HepG2 (cell line): ENCODE data around the gene MAD2L2. TPM values are rescaled to one million over a fixed set of nuclear protein-coding genes. Genes with fewer than 3 reads are reported as not detected.

Experiments used
- ATAC-seq: fragments of 200-7000 bp; cut with Tn5 transposase; 3 replicates; pipeline ENCODE4 v1.9.1; 2020; ENCODE audit warnings: mild to moderate bottlenecking, moderate library complexity
- BruUV-seq: library from RNA; stranded (reverse); fragments of 400-500 nt; replicated peaks from 2 replicates; lab custom pipeline; 2021; lab: Mats Ljungman, UMichigan
- CTCF ChIA-PET: fragments of 300-600 bp; formaldehyde crosslinking; extraction: SDS; loops from one replicate; lab custom pipeline; 2021; ENCODE audit warnings: low total read pairs, inconsistent platforms, low intra/inter-chr PET ratio; lab: Yijun Ruan, JAX
- POLR2A ChIA-PET: fragments of 350-600 bp; sonication (Branson Sonifier 250); formaldehyde crosslinking; loops from one replicate; lab custom pipeline; 2020; ENCODE audit warnings: antibody characterized with exemption, inconsistent platforms; lab: Yijun Ruan, JAX
- DNase-seq: peaks from one replicate; pipeline ENCODE4 v3.0.0-alpha.2; 2015; ENCODE audit warnings: low spot score
- FAIRE-seq: peaks from 3 replicates; lab custom pipeline; 2011; peaks lifted over from hg19 to GRCh38; lab: Jason Lieb, UNC
- H2AFZ ChIP-seq: one replicate; pipeline ENCODE4 v1.6.1; 2011; ENCODE audit warnings: low read length, inconsistent platforms
- H3K27ac ChIP-seq: fragments of 300-600 bp; 3 replicates; pipeline ENCODE4 v1.8.0; 2011; ENCODE audit warnings: mixed run types, mild to moderate bottlenecking, mixed read lengths, low read length, inconsistent platforms; ENCODE audit not compliant: insufficient read depth; ENCODE audit errors: extremely low read length
- H3K27me3 ChIP-seq, 2 experiments: fragments of 200-600 bp in 1 of 2; 2 replicates in 1 of 2; 3 replicates in 1 of 2; pipeline versions ENCODE4 v1.6.0 to v1.8.0; 2011; ENCODE audit warnings: low read length in 2 of 2, mild to moderate bottlenecking in 2 of 2, moderate library complexity in 2 of 2, inconsistent platforms in 1 of 2; ENCODE audit not compliant: insufficient read depth in 2 of 2, control insufficient read depth in 1 of 2
- H3K36me3 ChIP-seq, 2 experiments: fragments of 200-600 bp in 1 of 2; replicated peaks in 1 of 2; 2 replicates in 1 of 2; 3 replicates in 1 of 2; pipeline versions ENCODE4 v1.5.1 to v1.8.0; 2011; ENCODE audit warnings: low read length in 2 of 2, inconsistent platforms in 1 of 2; ENCODE audit not compliant: insufficient read depth in 2 of 2, control insufficient read depth in 1 of 2
- H3K4me1 ChIP-seq: 2 replicates; pipeline ENCODE4 v1.5.1; 2012; ENCODE audit warnings: low read length, inconsistent platforms; ENCODE audit not compliant: insufficient read depth
- H3K4me2 ChIP-seq: 2 replicates; pipeline ENCODE4 v1.6.0; 2011; ENCODE audit warnings: low read depth, low read length, inconsistent platforms
- H3K4me3 ChIP-seq, 3 experiments: fragments of 200-600 bp in 1 of 3; sonication (generic), shearing (Covaris generic) in 1 of 3; replicated peaks in 1 of 3; 2 replicates each; pipeline ENCODE4 v1.5.1; 2011 to 2016; ENCODE audit warnings: low read length in 3 of 3, inconsistent platforms in 2 of 3, low read depth in 2 of 3, mild to moderate bottlenecking in 2 of 3, control low read depth in 1 of 3, mixed read lengths in 1 of 3; ENCODE audit not compliant: insufficient read depth in 1 of 3
- H3K79me2 ChIP-seq: one replicate; pipeline ENCODE4 v1.6.1; 2011; ENCODE audit warnings: low read length, inconsistent platforms; ENCODE audit not compliant: insufficient read depth
- H3K9ac ChIP-seq: 2 replicates; pipeline ENCODE4 v1.6.0; 2011; ENCODE audit warnings: mild to moderate bottlenecking, low read depth, low read length, inconsistent platforms; ENCODE audit not compliant: insufficient read depth
- H3K9me3 ChIP-seq: 2 replicates; pipeline ENCODE4 v1.5.1; 2012; ENCODE audit warnings: mild to moderate bottlenecking, low read length
- H4K20me1 ChIP-seq: 2 replicates; pipeline ENCODE4 v1.6.0; 2011; ENCODE audit warnings: inconsistent platforms, mild to moderate bottlenecking, low read length, moderate library complexity; ENCODE audit not compliant: insufficient read depth
- MAFG ChIP-seq: sonication (generic); formaldehyde crosslinking; IDR thresholded peaks from 2 replicates; pipeline ENCODE4 v1.5.1; 2020; ENCODE audit warnings: mild to moderate bottlenecking, missing genetic modification reagents
- NBN ChIP-seq: fragments of 450-650 bp; conservative IDR thresholded peaks from 2 replicates; pipeline ENCODE4 v1.6.1; 2017
- RFX1 ChIP-seq: fragments of 450-650 bp; IDR thresholded peaks from 2 replicates; pipeline ENCODE4 v1.6.1; 2017
- SRSF1 ChIP-seq: fragments of 200-400 bp; formaldehyde crosslinking; optimal IDR thresholded peaks from 2 replicates; pipeline ENCODE3; 2017; ENCODE audit warnings: mild to moderate bottlenecking, low read depth, low read length, moderate library complexity
- ZFP82 ChIP-seq: sonication (generic); formaldehyde crosslinking; IDR thresholded peaks from 2 replicates; pipeline ENCODE4 v1.5.1; 2020; ENCODE audit warnings: mild to moderate bottlenecking, missing genetic modification reagents, borderline replicate concordance
- ZNF296 ChIP-seq: sonication (generic); formaldehyde crosslinking; conservative IDR thresholded peaks from 2 replicates; pipeline ENCODE4 v1.5.0; 2020; ENCODE audit warnings: mild to moderate bottlenecking, missing genetic modification reagents
- ZNF790 ChIP-seq: sonication (generic); formaldehyde crosslinking; IDR thresholded peaks from 2 replicates; pipeline ENCODE4 v1.8.0; 2022; ENCODE audit warnings: missing genetic modification reagents, mild to moderate bottlenecking, borderline replicate concordance
- WGBS: methylation state at CpG from one replicate; pipeline ENCODE4 v1.1.6; 2017; ENCODE audit warnings: low lambda C conversion rate; 5-methylcytosine and 5-hydroxymethylcytosine counted together
- in situ Hi-C: cut with HindIII; loops from 2 replicates; pipeline ENCODE4 v1.10.0; 2017; ENCODE audit warnings: low pct_unique_long_range_greater_than_20kb; ENCODE audit not compliant: extremely low pct_ligation_motif_present
- intact Hi-C: fragments of 100-400 bp; cut with micrococcal nuclease; formaldehyde crosslinking; loops from one replicate; pipeline ENCODE4 v1.10.0; 2022; ENCODE audit not compliant: unreplicated experiment
- polyA plus RNA-seq, 8 experiments: library from polyadenylated mRNA; depleted of rRNA in 3 of 8; stranded (reverse) in 7 of 8; unstranded in 1 of 8; fragments of >200 nt; fragmentation: Illumina TruSeq in 4 of 8; extraction: Trizol in 4 of 8; gene quantifications; 2 replicates each; pipeline versions ENCODE4 v1.2.1 to v1.2.3, GENCODE V29; 2011 to 2016; ENCODE audit warnings: low read depth in 4 of 8, missing spikeins in 1 of 8, mixed read lengths in 1 of 8; ENCODE audit not compliant: insufficient read depth in 1 of 8
- total RNA-seq, 5 experiments: library from RNA; depleted of rRNA; stranded (reverse); fragments of >200 nt; fragmentation: Illumina TruSeq; extraction: Trizol; gene quantifications; 2 replicates each; pipeline ENCODE4 v1.2.3, GENCODE V29; 2016; ENCODE audit warnings: low read depth in 1 of 5
- TF ChIP-seq, protein P1 (sequence below): sonication (generic); formaldehyde crosslinking; IDR thresholded peaks from 2 replicates; pipeline ENCODE4 v1.5.0; 2020; ENCODE audit warnings: mild to moderate bottlenecking, missing genetic modification reagents, moderate library complexity
- TF ChIP-seq, protein P2 (sequence below): sonication (generic); formaldehyde crosslinking; IDR thresholded peaks from 2 replicates; pipeline ENCODE4 v1.9.0; 2021; ENCODE audit warnings: missing genetic modification reagents, mild to moderate bottlenecking, borderline replicate concordance
- TF ChIP-seq, protein P3 (sequence below): sonication (generic); formaldehyde crosslinking; IDR thresholded peaks from 2 replicates; pipeline ENCODE4 v1.4.0; 2020; ENCODE audit warnings: missing genetic modification reagents
- TF ChIP-seq, protein P4 (sequence below): sonication (generic); formaldehyde crosslinking; IDR thresholded peaks from 2 replicates; pipeline ENCODE4 v1.8.1; 2022; ENCODE audit warnings: mild to moderate bottlenecking, missing genetic modification reagents

The MAD2L2 gene
- total and polyA plus RNA-seq, 2 of the 13 experiments (the other 11 are each of a cell fraction or from before 2014, with no cell fraction given) = 51.8 to 53.8 TPM

DNA sequence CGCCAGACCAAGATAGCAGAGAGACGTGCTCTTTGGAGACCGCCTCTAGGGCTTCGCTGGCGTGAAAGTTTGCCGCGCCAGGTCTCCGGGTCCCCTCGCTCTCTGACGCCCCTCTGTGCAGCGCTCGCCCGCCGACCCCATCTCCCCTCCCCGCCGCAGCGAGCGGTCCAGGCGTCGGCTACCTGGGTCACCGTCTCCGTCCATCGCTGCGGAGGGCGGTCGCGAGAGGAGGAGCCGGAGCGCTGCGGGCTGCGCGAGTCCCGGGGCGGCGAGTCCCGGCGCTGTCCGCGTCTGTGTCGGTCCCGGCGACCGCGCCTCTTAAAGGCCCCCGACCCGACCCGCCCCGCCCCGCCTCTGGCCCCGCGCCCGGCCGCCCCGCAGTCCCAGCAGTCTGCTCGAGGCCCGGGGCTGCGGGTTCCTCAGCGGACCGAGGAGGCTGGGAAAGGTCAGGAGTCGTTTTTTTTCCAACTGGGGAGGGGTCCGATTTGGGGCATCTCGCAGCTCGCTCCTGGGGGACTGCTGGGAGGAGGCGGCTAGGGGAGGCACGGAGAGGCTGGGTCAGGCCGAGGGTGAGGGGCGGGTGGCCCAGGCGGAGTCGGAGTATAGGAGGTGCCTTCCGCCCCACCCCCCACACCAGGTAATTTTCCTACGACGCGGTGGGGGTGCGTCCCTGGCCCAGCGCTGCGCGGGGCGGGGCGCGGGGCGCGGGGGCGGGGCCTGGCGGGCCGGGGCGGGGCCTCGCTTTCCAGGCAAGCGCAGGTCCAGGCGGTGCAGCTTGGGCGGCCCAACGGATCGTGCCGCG lies 26.6 kb downstream of the MAD2L2 start, which contains the start of the genes FBXO2 and FBXO44 (continued):
- TF ChIP-seq, protein P1, sequence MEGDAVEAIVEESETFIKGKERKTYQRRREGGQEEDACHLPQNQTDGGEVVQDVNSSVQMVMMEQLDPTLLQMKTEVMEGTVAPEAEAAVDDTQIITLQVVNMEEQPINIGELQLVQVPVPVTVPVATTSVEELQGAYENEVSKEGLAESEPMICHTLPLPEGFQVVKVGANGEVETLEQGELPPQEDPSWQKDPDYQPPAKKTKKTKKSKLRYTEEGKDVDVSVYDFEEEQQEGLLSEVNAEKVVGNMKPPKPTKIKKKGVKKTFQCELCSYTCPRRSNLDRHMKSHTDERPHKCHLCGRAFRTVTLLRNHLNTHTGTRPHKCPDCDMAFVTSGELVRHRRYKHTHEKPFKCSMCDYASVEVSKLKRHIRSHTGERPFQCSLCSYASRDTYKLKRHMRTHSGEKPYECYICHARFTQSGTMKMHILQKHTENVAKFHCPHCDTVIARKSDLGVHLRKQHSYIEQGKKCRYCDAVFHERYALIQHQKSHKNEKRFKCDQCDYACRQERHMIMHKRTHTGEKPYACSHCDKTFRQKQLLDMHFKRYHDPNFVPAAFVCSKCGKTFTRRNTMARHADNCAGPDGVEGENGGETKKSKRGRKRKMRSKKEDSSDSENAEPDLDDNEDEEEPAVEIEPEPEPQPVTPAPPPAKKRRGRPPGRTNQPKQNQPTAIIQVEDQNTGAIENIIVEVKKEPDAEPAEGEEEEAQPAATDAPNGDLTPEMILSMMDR (CRISPR knock-in tag) = 0 out of 2 replicates have a peak, but pooled peaks have one; percentile 2
- no peak for TF ChIP-seq NBN

DNA sequence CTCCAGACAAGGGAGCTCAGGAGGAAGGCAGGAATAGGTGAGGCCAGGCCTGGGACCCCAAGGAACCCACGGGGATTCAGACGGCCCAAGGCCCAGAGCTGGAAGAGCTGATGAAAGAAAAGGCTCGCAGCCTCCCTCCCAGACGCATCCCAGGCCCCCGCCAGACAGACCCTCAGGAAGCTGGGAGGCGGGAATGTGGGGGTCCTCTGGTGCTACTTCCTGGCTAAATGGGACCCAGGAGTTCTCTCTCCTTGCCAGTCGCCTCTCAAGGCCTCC lies 27.1 kb downstream of the MAD2L2 start:
- FAIRE-seq (no peak), ATAC-seq (no peak; the same call in 2 of the 3 replicates), DNase-seq (no peak)
- WGBS = 0% methylated on average over 3 of the region's 7 CpGs
- Histone ChIP-seq H3K9ac (peak overlapping the region; percentile 83), H3K9me3 (no peaks in the 10 kb centered on the region), H3K27ac (peak overlapping the region; percentile 74), H3K4me3 (peak overlapping the region; percentile 81 to 89 (median 85)), H3K4me1 (peaks cover 62% of the 10 kb centered on the region), H4K20me1 (peaks cover 8% of the 10 kb centered on the region), H3K36me3 (peaks cover 5 to 14% of the 10 kb centered on the region in 2 experiments), H3K4me2 (peak overlapping the region; percentile 84), H2AFZ (no peak overlapping the region), H3K27me3 (no peaks in the 10 kb centered on the region), H3K79me2 (peaks cover 20% of the 10 kb centered on the region)
- TSS peak; percentile 58 for BruUV-seq
- intact Hi-C loops = loop anchor here (5.0 kb wide), 2 partner anchors 64 to 149 kb away; no protein-coding TSS in a partner anchor
- in situ Hi-C loops = no loop called here
- POLR2A ChIA-PET = interaction anchor here (0.8 to 4.0 kb wide), 20 partner anchors 8 to 554 kb away, joined by 3 to 45 read pairs (median 4); partner anchors contain the start of genes AGTRAP, DISP3, EXOSC10 and FBXO6
- CTCF ChIA-PET = no interaction called here
- TF ChIP-seq SRSF1 (no peak), ZNF790 (CRISPR knock-in tag) (0 out of 2 replicates have a peak, but pooled peaks have one; percentile 61), ZFP82 (CRISPR knock-in tag) (0 out of 2 replicates have a peak, but pooled peaks have one; percentile 1), MAFG (no peak), ZNF296 (no peak), RFX1 (no peak)
- TF ChIP-seq, protein P2, sequence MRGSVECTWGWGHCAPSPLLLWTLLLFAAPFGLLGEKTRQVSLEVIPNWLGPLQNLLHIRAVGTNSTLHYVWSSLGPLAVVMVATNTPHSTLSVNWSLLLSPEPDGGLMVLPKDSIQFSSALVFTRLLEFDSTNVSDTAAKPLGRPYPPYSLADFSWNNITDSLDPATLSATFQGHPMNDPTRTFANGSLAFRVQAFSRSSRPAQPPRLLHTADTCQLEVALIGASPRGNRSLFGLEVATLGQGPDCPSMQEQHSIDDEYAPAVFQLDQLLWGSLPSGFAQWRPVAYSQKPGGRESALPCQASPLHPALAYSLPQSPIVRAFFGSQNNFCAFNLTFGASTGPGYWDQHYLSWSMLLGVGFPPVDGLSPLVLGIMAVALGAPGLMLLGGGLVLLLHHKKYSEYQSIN (CRISPR knock-in tag) = no peak
- TF ChIP-seq, protein P3, sequence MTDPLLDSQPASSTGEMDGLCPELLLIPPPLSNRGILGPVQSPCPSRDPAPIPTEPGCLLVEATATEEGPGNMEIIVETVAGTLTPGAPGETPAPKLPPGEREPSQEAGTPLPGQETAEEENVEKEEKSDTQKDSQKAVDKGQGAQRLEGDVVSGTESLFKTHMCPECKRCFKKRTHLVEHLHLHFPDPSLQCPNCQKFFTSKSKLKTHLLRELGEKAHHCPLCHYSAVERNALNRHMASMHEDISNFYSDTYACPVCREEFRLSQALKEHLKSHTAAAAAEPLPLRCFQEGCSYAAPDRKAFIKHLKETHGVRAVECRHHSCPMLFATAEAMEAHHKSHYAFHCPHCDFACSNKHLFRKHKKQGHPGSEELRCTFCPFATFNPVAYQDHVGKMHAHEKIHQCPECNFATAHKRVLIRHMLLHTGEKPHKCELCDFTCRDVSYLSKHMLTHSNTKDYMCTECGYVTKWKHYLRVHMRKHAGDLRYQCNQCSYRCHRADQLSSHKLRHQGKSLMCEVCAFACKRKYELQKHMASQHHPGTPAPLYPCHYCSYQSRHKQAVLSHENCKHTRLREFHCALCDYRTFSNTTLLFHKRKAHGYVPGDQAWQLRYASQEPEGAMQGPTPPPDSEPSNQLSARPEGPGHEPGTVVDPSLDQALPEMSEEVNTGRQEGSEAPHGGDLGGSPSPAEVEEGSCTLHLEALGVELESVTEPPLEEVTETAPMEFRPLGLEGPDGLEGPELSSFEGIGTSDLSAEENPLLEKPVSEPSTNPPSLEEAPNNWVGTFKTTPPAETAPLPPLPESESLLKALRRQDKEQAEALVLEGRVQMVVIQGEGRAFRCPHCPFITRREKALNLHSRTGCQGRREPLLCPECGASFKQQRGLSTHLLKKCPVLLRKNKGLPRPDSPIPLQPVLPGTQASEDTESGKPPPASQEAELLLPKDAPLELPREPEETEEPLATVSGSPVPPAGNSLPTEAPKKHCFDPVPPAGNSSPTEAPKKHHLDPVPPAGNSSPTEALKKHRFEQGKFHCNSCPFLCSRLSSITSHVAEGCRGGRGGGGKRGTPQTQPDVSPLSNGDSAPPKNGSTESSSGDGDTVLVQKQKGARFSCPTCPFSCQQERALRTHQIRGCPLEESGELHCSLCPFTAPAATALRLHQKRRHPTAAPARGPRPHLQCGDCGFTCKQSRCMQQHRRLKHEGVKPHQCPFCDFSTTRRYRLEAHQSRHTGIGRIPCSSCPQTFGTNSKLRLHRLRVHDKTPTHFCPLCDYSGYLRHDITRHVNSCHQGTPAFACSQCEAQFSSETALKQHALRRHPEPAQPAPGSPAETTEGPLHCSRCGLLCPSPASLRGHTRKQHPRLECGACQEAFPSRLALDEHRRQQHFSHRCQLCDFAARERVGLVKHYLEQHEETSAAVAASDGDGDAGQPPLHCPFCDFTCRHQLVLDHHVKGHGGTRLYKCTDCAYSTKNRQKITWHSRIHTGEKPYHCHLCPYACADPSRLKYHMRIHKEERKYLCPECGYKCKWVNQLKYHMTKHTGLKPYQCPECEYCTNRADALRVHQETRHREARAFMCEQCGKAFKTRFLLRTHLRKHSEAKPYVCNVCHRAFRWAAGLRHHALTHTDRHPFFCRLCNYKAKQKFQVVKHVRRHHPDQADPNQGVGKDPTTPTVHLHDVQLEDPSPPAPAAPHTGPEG (CRISPR knock-in tag) = 0 out of 2 replicates have a peak, but pooled peaks have one; percentile 41
- TF ChIP-seq, protein P4, sequence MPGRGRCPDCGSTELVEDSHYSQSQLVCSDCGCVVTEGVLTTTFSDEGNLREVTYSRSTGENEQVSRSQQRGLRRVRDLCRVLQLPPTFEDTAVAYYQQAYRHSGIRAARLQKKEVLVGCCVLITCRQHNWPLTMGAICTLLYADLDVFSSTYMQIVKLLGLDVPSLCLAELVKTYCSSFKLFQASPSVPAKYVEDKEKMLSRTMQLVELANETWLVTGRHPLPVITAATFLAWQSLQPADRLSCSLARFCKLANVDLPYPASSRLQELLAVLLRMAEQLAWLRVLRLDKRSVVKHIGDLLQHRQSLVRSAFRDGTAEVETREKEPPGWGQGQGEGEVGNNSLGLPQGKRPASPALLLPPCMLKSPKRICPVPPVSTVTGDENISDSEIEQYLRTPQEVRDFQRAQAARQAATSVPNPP (CRISPR knock-in tag) = no peak
